Stomach (tissue), 4 donors: ENCODE data around the gene SHD.

Source experiments
- POLR2A ChIP-seq, 4 donors: fragments of 450-650 bp; IDR thresholded peaks; one replicate each; pipeline ENCODE4 v1.6.1; 2016; ENCODE audit warnings: antibody characterized with exemption in 4 of 4, control low read depth in 2 of 4, mild to moderate bottlenecking in 1 of 4, moderate library complexity in 1 of 4
- POLR2AphosphoS5 ChIP-seq, 3 donors: sonication (generic); formaldehyde crosslinking; IDR thresholded peaks; one replicate each; pipeline ENCODE4 v1.6.1; 2016; ENCODE audit warnings: antibody characterized with exemption in 3 of 3
- TF ChIP-seq, protein P1 (sequence below), 7 experiments: fragments of 450-650 bp in 4 of 7; fragments of 200-600 bp in 3 of 7; sonication (generic) in 3 of 7; IDR thresholded peaks; one replicate each; pipeline ENCODE4 v1.5.1; 2016 to 2019; ENCODE audit warnings: antibody characterized with exemption in 7 of 7, control low read depth in 2 of 7, mild to moderate bottlenecking in 1 of 7

DNA sequence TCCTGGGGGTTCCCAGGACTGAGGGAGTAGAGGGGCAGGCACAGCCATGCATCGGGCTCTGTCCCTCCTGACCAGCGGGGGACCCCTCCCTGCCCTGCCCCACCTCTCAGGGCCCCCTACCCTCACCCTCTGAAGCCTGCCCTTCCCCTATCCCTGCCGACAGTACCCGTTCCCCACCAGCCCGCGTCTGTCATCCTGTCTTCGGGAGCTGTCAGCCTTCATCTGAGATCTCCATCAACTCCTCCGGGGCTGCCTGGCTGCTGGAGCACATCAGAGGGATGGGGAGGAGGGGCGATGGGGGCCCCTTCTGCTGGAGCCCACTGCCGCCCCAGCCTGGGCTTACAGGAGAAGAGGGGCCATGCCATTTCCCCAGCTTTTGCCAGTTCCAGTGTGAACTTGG lies 6.2 kb upstream of the SHD start:
- TF ChIP-seq, protein P1, sequence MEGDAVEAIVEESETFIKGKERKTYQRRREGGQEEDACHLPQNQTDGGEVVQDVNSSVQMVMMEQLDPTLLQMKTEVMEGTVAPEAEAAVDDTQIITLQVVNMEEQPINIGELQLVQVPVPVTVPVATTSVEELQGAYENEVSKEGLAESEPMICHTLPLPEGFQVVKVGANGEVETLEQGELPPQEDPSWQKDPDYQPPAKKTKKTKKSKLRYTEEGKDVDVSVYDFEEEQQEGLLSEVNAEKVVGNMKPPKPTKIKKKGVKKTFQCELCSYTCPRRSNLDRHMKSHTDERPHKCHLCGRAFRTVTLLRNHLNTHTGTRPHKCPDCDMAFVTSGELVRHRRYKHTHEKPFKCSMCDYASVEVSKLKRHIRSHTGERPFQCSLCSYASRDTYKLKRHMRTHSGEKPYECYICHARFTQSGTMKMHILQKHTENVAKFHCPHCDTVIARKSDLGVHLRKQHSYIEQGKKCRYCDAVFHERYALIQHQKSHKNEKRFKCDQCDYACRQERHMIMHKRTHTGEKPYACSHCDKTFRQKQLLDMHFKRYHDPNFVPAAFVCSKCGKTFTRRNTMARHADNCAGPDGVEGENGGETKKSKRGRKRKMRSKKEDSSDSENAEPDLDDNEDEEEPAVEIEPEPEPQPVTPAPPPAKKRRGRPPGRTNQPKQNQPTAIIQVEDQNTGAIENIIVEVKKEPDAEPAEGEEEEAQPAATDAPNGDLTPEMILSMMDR (IDR thresholded peaks at IDR 0.05), result no peak
- TF ChIP-seq POLR2AphosphoS5 (IDR thresholded peaks at IDR 0.05) (no peak), POLR2A (IDR thresholded peaks at IDR 0.05) (no peak)
